Measurements from ENCODE around the gene SLC38A2.

The SLC38A2 gene

DNA sequence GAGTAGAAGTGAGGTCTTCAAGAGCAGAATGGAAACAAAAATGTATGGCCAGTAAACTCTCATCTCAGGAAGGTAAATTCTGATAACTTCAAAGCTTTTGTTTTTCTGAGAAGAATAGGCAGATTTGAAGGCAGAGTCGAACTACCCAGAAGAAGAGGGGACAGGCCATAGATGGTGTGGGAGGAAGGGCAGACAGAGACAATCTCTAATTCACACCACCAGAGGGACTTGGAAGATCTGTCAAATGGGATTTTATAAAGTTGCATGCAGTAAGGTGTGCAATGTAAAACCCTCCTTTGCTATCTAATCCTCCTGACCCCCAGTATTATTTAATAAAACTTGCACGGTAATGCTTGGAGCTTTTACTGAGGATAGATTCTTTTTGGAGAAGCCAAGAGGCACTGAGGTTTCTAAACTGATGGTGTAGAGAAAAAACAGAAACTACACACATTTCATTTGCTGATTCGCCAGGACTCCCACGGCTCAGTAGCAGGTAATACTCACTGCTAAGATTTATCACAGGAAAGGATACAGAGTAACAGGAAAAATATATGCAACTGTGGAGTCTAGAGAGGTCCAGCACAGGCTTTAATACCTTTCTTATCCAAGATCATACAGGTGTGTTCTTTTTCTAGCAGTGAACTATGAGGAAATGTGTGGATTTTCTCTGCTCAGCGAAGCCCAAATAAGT lies 18.3 kb downstream of the SLC38A2 start:
- peaks cover 14% of the 10 kb centered on the region for H3K36me3 ChIP-seq
- H3K4me1 ChIP-seq (ENCODE audit: control insufficient read depth in 1 of 2, insufficient read depth in 1 of 2, low read depth in 1 of 2, low read length in 1 of 2) = peaks cover 7 to 9% of the 10 kb centered on the region in 2 experiments
- H3K27ac ChIP-seq = no peak overlapping the region
- no peak for TF ChIP-seq CTCF (IDR thresholded peaks at IDR 0.05)
- H3K9me3 ChIP-seq = no peaks in the 10 kb centered on the region
- H3K27me3 ChIP-seq = no peaks in the 10 kb centered on the region
- no peak overlapping the region for H3K4me3 ChIP-seq (ENCODE audit: low read depth in 1 of 2, low read length in 1 of 2)

DNA sequence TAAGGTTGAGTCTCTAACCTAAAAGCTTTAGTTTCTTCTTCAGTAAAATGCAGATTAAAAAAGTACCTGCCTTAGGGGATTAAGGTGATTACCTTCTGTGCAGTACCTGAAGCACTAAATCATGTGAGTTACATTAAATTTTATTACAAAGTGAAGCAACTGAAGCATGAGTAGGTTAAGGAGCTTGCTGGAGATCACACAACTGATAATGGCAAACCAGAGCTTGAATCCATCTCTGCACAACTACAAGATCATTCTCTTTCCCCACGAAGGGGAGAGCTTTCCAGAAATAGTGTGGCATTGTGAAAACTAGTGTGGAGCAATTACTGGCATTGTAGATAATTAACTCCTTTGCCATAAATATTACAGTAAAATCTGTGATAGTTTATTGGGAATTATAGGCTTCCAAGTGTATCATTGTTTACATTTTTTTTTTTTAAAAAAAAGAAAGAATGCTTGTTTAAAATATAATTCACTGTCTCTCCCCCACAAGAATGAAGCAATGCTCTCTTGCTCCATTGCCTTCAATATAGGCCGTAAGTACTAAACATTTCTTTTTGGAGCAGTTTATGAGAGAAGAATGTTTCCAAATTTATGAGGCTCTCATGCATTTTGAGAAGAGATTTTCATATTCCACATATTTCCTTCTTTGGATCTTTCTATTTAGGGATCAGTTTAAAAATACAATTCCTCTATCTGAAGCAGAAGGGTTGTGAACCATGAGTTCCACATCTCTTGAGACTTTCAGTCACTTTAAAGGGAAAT lies 20.5 kb downstream of the SLC38A2 start:
- H3K9me3 ChIP-seq = no peaks in the 10 kb centered on the region
- no peak overlapping the region for H3K27ac ChIP-seq
- no peak for TF ChIP-seq CTCF (IDR thresholded peaks at IDR 0.05)
- H3K4me3 ChIP-seq (ENCODE audit: low read depth in 1 of 2, low read length in 1 of 2) = no peak overlapping the region
- peaks cover under 1 to 1% of the 10 kb centered on the region in 2 experiments for H3K4me1 ChIP-seq (ENCODE audit: control insufficient read depth in 1 of 2, insufficient read depth in 1 of 2, low read depth in 1 of 2, low read length in 1 of 2)
- H3K27me3 ChIP-seq = no peaks in the 10 kb centered on the region
- H3K36me3 ChIP-seq = no peaks in the 10 kb centered on the region

- H3K36me3 ChIP-seq = no peaks in the 10 kb centered on the region
- no peak overlapping the region for H3K27ac ChIP-seq
- TF ChIP-seq CTCF (IDR thresholded peaks at IDR 0.05) = no peak
These were observed 21.4 kb downstream of the SLC38A2 start for GRCh38 chr12:46351138-46351537.

GRCh38 chr12:46349253-46349652 lies 23.3 kb downstream of the SLC38A2 start:
- Histone ChIP-seq H3K27ac (no peak overlapping the region), H3K9me3 (no peaks in the 10 kb centered on the region), H3K36me3 (no peaks in the 10 kb centered on the region), H3K4me1 (ENCODE audit: control insufficient read depth in 1 of 2, insufficient read depth in 1 of 2, low read depth in 1 of 2, low read length in 1 of 2) (no peaks in the 10 kb centered on the region), H3K4me3 (ENCODE audit: low read depth in 1 of 2, low read length in 1 of 2) (no peak overlapping the region), H3K27me3 (no peaks in the 10 kb centered on the region)
- TF ChIP-seq CTCF (IDR thresholded peaks at IDR 0.05) = no peak

More at GRCh38 chr12:46351138-46351537, 21.4 kb downstream of the SLC38A2 start:
- Histone ChIP-seq H3K4me1 (ENCODE audit: control insufficient read depth in 1 of 2, insufficient read depth in 1 of 2, low read depth in 1 of 2, low read length in 1 of 2) (no peaks in the 10 kb centered on the region), H3K4me3 (ENCODE audit: low read depth in 1 of 2, low read length in 1 of 2) (no peak overlapping the region), H3K27me3 (no peaks in the 10 kb centered on the region), H3K9me3 (no peaks in the 10 kb centered on the region)

GRCh38 chr12:46343118-46343852 lies 29.3 kb downstream of the SLC38A2 start:
- Histone ChIP-seq H3K4me3 (ENCODE audit: low read depth in 1 of 2, low read length in 1 of 2) (no peak overlapping the region), H3K36me3 (no peaks in the 10 kb centered on the region), H3K27me3 (no peaks in the 10 kb centered on the region), H3K27ac (no peak overlapping the region), H3K4me1 (ENCODE audit: control insufficient read depth in 1 of 2, insufficient read depth in 1 of 2, low read depth in 1 of 2, low read length in 1 of 2) (no peaks in the 10 kb centered on the region), H3K9me3 (no peaks in the 10 kb centered on the region)
- TF ChIP-seq CTCF (IDR thresholded peaks at IDR 0.05) = no peak
